Measurements from ENCODE around the gene TSPYL6. TPM values are rescaled to one million over a fixed set of nuclear protein-coding genes. Genes with fewer than 3 reads are reported as not detected.
A peak's percentile ranks its signal among the peaks of the same experiment; 100 is the strongest.

TSPYL6 gene
- polyA plus RNA-seq, 1 of the 3 experiments (the other 2 are of a cell fraction) = not detected

DNA sequence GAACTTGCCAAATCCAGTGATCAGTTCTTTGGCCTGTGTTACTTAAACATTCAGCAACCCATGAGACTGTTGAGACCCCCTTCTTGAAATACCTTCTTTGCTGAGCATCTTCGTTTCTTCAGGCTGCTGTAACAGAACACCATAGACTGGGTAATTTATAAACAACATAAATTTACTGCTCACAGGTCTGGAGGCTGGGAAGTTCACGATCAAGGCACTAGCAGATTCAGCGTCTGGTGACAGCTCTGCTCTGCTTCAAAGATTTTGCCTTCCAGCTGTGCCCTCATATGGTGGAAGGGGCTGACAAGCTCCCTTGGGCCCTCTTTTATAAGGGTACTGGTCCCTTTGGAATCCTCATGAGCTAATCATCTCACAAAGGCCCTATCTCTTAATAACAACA is 28.8 kb upstream of the TSPYL6 start (continued):
- TF ChIP-seq, protein P1, sequence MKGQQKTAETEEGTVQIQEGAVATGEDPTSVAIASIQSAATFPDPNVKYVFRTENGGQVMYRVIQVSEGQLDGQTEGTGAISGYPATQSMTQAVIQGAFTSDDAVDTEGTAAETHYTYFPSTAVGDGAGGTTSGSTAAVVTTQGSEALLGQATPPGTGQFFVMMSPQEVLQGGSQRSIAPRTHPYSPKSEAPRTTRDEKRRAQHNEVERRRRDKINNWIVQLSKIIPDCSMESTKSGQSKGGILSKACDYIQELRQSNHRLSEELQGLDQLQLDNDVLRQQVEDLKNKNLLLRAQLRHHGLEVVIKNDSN (IDR thresholded peaks at IDR 0.05; ENCODE audit: borderline replicate concordance, low read depth) = no peak
- no peak for TF ChIP-seq FOSL2 (IDR thresholded peaks at IDR 0.05; ENCODE audit: borderline replicate concordance, low read depth)

DNA sequence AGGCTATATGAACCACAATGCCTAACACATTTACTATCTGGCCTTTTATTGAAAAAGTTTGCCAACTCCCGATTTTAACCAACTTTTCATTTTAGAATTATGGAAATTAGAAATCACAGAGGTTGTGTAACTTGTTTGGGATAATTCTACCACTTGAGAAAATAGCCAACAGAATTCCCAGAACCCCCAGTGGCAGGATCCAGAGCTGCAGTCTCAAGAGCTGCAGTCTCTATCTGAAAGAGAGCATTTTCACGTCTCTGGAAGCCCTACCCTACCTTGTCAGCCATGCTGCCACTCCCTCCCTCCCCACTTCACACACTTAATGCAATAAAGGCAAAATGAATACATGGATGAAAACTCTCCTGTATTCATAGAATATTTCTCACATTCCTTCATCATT is 23.4 kb upstream of the TSPYL6 start:
- CTCF ChIA-PET = interaction anchor here (0.9 to 1.0 kb wide), 3 partner anchors 12 to 16 kb away, joined by 3 read pairs; no protein-coding TSS in a partner anchor
- WGBS (ENCODE audit: low lambda C conversion rate) = 54% methylated on average over 2 of the region's 2 CpGs

DNA sequence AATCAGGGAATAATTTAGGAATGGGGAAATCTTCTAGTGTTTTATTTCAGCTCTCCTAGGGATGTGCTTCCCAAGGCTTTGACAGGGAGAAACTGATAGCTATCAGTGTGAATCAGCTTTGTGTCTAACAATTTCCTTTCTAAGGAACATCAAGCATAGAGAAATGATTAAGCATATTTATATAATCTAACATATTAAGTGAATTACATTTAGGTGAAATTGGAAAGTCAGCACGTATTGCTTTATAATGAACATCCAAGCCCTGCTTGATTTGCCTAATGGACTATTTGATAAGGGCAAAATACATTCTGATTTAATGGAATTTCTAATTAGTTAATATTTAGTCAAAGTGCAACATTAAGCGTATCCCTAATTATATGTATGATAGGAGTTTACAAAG is 19.5 kb upstream of the TSPYL6 start:
- Histone ChIP-seq H3K9me3 (no peaks in the 10 kb centered on the region), H3K4me1 (ENCODE audit: control insufficient read depth in 1 of 2, insufficient read depth in 2 of 2, low read depth in 1 of 2, low read length in 1 of 2) (peaks cover 0 to 9% of the 10 kb centered on the region in 2 experiments; a peak in 2 of 4 replicates), H3F3A (replicated peaks; ENCODE audit: insufficient read depth) (peaks cover 5% of the 10 kb centered on the region), H3K36me3 (replicated peaks in 1 of 2; ENCODE audit: control insufficient read depth in 1 of 2, insufficient read depth in 2 of 2, low read length in 1 of 2) (no peaks in the 10 kb centered on the region), H3K9me2 (no peaks in the 10 kb centered on the region), H3K79me2 (ENCODE audit: insufficient read depth) (no peaks in the 10 kb centered on the region), H3K27ac (ENCODE audit: low read depth in 2 of 2, low read length in 1 of 2) (peak overlapping the region in 1 of 2 experiments; percentile 16; a peak in 2 of 4 replicates), H3K4me2 (no peak overlapping the region), H4K20me1 (ENCODE audit: insufficient read depth) (no peaks in the 10 kb centered on the region), H3K27me3 (ENCODE audit: insufficient read depth) (no peaks in the 10 kb centered on the region), H2AFZ (ENCODE audit: low read depth) (no peak overlapping the region; the same call in 1 of the 2 replicates), H3K4me3 (ENCODE audit: low read depth in 2 of 2, low read length in 1 of 2) (no peak overlapping the region), H3K9ac (no peak overlapping the region)
- 64% methylated on average over 2 of the region's 2 CpGs for WGBS (ENCODE audit: low lambda C conversion rate)
- TF ChIP-seq FOXM1 (IDR thresholded peaks at IDR 0.05; ENCODE audit: low read depth) = no peak
- TF ChIP-seq NRF1 (IDR thresholded peaks at IDR 0.05; ENCODE audit: low read depth, low read length) = no peak
- no peak for TF ChIP-seq ELF1 (IDR thresholded peaks at IDR 0.05)
- no peak for DNase-seq
- POLR2A ChIA-PET = no interaction called here
- CTCF ChIA-PET = interaction anchor here (1.2 kb wide), 2 partner anchors 18 to 22 kb away, joined by 3 read pairs; no protein-coding TSS in a partner anchor

More for the DNA sequence above, 23.4 kb upstream of the TSPYL6 start:
- Histone ChIP-seq H3K4me2 (no peak overlapping the region), H3K4me3 (ENCODE audit: low read depth in 2 of 2, low read length in 1 of 2) (no peak overlapping the region), H2AFZ (ENCODE audit: low read depth) (no peak overlapping the region), H3K9me2 (no peaks in the 10 kb centered on the region), H4K20me1 (ENCODE audit: insufficient read depth) (no peaks in the 10 kb centered on the region), H3K79me2 (ENCODE audit: insufficient read depth) (no peaks in the 10 kb centered on the region), H3K4me1 (ENCODE audit: control insufficient read depth in 1 of 2, insufficient read depth in 2 of 2, low read depth in 1 of 2, low read length in 1 of 2) (peaks cover 0 to 9% of the 10 kb centered on the region in 2 experiments; a peak in 2 of 4 replicates), H3F3A (replicated peaks; ENCODE audit: insufficient read depth) (peaks cover 5% of the 10 kb centered on the region), H3K27ac (ENCODE audit: low read depth in 2 of 2, low read length in 1 of 2) (no peak overlapping the region), H3K27me3 (ENCODE audit: insufficient read depth) (no peaks in the 10 kb centered on the region), H3K36me3 (replicated peaks in 1 of 2; ENCODE audit: control insufficient read depth in 1 of 2, insufficient read depth in 2 of 2, low read length in 1 of 2) (no peaks in the 10 kb centered on the region), H3K9me3 (no peaks in the 10 kb centered on the region), H3K9ac (no peak overlapping the region)
- no peak for DNase-seq
- POLR2A ChIA-PET = no interaction called here
- TF ChIP-seq, protein P2, sequence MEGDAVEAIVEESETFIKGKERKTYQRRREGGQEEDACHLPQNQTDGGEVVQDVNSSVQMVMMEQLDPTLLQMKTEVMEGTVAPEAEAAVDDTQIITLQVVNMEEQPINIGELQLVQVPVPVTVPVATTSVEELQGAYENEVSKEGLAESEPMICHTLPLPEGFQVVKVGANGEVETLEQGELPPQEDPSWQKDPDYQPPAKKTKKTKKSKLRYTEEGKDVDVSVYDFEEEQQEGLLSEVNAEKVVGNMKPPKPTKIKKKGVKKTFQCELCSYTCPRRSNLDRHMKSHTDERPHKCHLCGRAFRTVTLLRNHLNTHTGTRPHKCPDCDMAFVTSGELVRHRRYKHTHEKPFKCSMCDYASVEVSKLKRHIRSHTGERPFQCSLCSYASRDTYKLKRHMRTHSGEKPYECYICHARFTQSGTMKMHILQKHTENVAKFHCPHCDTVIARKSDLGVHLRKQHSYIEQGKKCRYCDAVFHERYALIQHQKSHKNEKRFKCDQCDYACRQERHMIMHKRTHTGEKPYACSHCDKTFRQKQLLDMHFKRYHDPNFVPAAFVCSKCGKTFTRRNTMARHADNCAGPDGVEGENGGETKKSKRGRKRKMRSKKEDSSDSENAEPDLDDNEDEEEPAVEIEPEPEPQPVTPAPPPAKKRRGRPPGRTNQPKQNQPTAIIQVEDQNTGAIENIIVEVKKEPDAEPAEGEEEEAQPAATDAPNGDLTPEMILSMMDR (IDR thresholded peaks at IDR 0.05) = peak; percentile 39
- no peak for TF ChIP-seq RXRA (IDR thresholded peaks at IDR 0.05; ENCODE audit: borderline replicate concordance, low read depth)

All from SK-N-SH (cell line).